Measurements from ENCODE around the gene CCDC8. TPM values are rescaled to one million over a fixed set of nuclear protein-coding genes. Genes with fewer than 3 reads are reported as not detected.

The CCDC8 gene
- total RNA-seq, 4 donors from 2014 or later: 0.70 to 2.5 (median 0.90) TPM

- Histone ChIP-seq H3K36me3 (peaks cover 0 to 43% (median 0%) of the 10 kb centered on the region in 3 donors), H3K27ac (no peak overlapping the region), H3K4me1 (no peaks in the 10 kb centered on the region), H3K4me3 (no peak overlapping the region), H3K9me3 (no peaks in the 10 kb centered on the region), H3K27me3 (no peaks in the 10 kb centered on the region)
- TF ChIP-seq POLR2A (IDR thresholded peaks at IDR 0.05) (no peak), CTCF (IDR thresholded peaks at IDR 0.05) (no peak)
- DNase-seq: no peak
These were observed 47.8 kb downstream of the CCDC8 start for GRCh38 chr19:46365561-46365960.

DNA sequence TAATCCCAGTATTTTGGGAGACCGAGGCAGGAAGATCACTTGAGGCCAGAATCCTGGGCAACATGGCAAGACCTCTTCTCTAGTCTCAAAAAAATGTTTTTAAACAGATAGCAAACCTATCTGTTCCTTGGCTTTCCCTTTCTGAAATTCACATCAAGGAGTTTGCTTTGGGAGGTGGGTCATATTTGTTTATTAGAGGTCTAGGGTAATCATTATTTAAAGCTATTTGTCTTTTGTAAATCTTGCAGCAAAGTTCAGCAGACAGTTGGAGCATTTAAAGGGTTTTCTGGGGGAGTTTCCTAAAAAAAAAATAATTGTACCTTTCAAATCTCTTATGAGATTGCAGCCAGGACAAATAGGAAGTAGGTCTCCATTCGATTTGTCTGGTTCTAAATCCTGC is 49.0 kb downstream of the CCDC8 start:
- H3K4me1 ChIP-seq: no peaks in the 10 kb centered on the region
- no peaks in the 10 kb centered on the region for H3K27me3 ChIP-seq
- peaks cover 0 to 48% (median 0%) of the 10 kb centered on the region in 3 donors for H3K36me3 ChIP-seq
- H3K27ac ChIP-seq: no peak overlapping the region
- no peaks in the 10 kb centered on the region for H3K9me3 ChIP-seq
- DNase-seq: no peak
- no peak overlapping the region for H3K4me3 ChIP-seq
- no peak for TF ChIP-seq CTCF (IDR thresholded peaks at IDR 0.05)
- no peak for TF ChIP-seq POLR2A (IDR thresholded peaks at IDR 0.05)

GRCh38 chr19:46361915-46362314 is 51.4 kb downstream of the CCDC8 start:
- Histone ChIP-seq H3K4me1 (no peaks in the 10 kb centered on the region), H3K27ac (no peak overlapping the region), H3K9me3 (no peaks in the 10 kb centered on the region), H3K36me3 (peaks cover 0 to 50% (median 0%) of the 10 kb centered on the region in 3 donors), H3K4me3 (no peak overlapping the region), H3K27me3 (no peaks in the 10 kb centered on the region)
- no peak for DNase-seq
- TF ChIP-seq CTCF (IDR thresholded peaks at IDR 0.05) (no peak), POLR2A (IDR thresholded peaks at IDR 0.05) (no peak)

Other genes starting within 250 kb of the CCDC8 start
- not detected for gene IGFL1, start 183.8 kb downstream of the CCDC8 start, total RNA-seq
- gene HIF3A, start 116.5 kb downstream of the CCDC8 start, total RNA-seq: 100 to 1,000 TPM in 2 of 4 donors, 10 to 100 TPM in 2; 18.4 to 262 (median 91.2) TPM
- gene PPP5C, start 66.5 kb downstream of the CCDC8 start, total RNA-seq: 100 to 1,000 TPM in 3 of 4 donors, 10 to 100 TPM in 1; 68.8 to 214 (median 129) TPM
- gene PNMA8C, start 15.4 kb upstream of the CCDC8 start, total RNA-seq: not detected
- under 1 TPM in 1 of 4 donors, not detected in 3; 0.28 TPM for gene PNMA8A, start 58.0 kb upstream of the CCDC8 start, total RNA-seq
- 1 to 10 TPM in 1 of 4 donors, under 1 TPM in 2, not detected in 1; 0.38 to 1.7 (median 0.67) TPM for gene PNMA8B, start 82.3 kb upstream of the CCDC8 start, total RNA-seq
- 100 to 1,000 TPM; 134 to 282 (median 237) TPM for gene CALM3, start 187.8 kb upstream of the CCDC8 start, total RNA-seq
- 1 to 10 TPM in 2 of 4 donors, not detected in 2; 3.4 to 5.8 TPM for gene PTGIR, start 211.5 kb upstream of the CCDC8 start, total RNA-seq
- gene GNG8, start 222.6 kb upstream of the CCDC8 start, total RNA-seq: not detected
- gene DACT3, start 247.6 kb upstream of the CCDC8 start, total RNA-seq: 1 to 10 TPM in 2 of 4 donors, under 1 TPM in 2; 0.53 to 2.3 (median 1.4) TPM